ENCODE measurements around the gene PRKAA1.

GRCh38 chr5:40797273-40798011 lies 732 bp downstream of the PRKAA1 start:
- TF ChIP-seq CTCF (IDR thresholded peaks at IDR 0.05): no peak
- TF ChIP-seq EP300 (IDR thresholded peaks at IDR 0.05): no peak
- no peak for TF ChIP-seq POLR2AphosphoS5 (IDR thresholded peaks at IDR 0.05)
- no peak for TF ChIP-seq POLR2A (IDR thresholded peaks at IDR 0.05)
